HG03175 (cell line): Measurements from ENCODE around the gene TPSD1.
A peak's percentile ranks its signal among the peaks of the same experiment; 100 is the strongest.

Source experiments
- ATAC-seq: cut with Tn5 transposase; IDR thresholded peaks from one replicate; pipeline ENCODE4 v1.9.1; 2021; ENCODE audit warnings: mild to moderate bottlenecking, moderate library complexity; ENCODE audit not compliant: unreplicated experiment

The TPSD1 gene

DNA sequence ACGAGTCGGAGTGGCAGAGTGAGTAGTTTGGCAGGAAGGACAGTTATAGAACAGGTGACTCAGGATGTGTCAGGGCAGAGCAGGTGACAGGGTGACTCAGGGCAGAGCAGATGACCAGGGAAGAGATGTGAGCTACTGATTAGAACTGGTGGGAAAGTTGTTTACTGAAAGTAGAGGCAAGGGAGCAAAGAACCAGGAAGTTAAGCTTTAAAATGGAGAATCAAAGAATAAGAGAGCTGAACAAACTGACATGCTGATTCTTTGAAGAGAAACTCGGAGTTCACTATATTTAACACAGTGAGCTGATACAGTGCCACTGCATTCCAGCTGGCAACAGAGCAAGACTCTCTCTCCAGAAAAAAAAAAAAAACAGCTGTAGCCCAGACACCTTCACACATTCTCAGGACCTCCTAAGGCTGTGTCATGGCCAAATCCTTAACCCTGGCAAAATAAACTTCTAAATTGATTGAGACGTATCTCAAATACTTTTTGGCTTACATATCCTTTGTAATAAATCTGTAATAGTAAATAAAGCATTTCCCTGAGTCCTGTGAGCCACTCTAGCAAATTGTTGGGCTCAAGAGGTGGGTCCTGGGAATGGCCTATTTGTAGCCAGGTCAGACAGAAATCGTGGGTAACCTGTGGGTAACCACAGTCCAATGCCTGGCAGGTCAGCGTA is 41.3 kb downstream of the TPSD1 start:
- no peak for ATAC-seq

GRCh38 chr16:1298406-1298805 is 42.5 kb downstream of the TPSD1 start:
- no peak for ATAC-seq

GRCh38 chr16:1299012-1299867 is 43.4 kb downstream of the TPSD1 start:
- no peak for ATAC-seq

DNA sequence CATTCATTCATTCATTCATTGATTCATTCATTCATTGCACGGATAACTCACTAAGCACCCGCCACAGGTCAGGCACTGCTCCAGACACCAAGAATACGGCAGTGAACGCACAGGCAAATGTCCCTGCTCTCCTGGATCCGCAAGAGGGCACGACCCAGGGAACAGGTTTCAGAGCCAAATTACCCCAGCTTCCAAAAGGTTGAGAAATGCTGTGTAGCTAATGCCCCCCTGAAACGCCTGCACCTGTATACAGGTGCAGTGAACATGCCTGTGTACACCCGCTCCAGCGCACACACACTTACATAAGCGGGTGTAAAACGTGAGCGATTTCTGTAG is 44.0 kb downstream of the TPSD1 start:
- no peak for ATAC-seq

- peak; percentile 48 for ATAC-seq
Measured at GRCh38 chr16:1300664-1301476, 45.0 kb downstream of the TPSD1 start.

- ATAC-seq, result no peak
Measured at GRCh38 chr16:1301562-1301961, 45.7 kb downstream of the TPSD1 start.

DNA sequence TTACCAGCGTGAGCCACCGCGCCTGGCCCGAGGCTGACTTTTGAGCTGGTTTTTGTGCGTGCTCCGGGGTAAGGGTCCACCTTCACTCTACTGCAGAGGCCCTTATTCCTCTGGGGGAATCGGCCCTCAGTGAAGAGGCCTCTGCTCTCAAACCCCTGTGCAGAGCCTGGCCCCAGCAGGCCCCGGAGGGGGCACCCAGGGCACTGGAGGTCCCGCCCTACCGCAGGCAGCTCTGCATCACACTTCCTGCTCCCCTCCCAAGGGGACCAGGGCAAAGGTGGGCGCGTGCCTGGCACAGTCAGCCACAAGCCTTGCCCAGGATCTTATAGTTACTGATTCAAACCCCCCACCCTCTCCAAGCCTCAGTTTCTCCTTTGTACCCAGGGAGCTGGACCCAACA is 50.0 kb downstream of the TPSD1 start:
- ATAC-seq, result no peak

DNA sequence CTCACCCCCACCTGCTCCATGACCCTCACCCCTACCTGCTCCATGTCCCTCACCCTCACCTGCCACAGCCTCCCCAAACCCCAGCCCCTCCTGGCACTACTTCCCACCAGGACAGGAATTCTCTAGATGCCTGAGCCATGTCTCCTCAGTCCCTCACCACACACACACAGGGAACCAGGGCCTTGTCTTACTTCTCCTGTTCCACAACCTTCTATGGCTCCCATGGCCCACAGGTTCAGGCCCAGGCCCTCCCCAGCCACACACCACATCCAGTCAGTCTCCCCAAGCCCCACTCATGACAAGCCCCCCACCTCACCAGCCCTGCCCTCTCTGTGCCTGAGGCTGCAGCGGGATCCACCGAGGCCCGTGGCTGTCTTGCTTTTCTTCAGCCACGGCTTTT is 50.5 kb downstream of the TPSD1 start:
- no peak for ATAC-seq

DNA sequence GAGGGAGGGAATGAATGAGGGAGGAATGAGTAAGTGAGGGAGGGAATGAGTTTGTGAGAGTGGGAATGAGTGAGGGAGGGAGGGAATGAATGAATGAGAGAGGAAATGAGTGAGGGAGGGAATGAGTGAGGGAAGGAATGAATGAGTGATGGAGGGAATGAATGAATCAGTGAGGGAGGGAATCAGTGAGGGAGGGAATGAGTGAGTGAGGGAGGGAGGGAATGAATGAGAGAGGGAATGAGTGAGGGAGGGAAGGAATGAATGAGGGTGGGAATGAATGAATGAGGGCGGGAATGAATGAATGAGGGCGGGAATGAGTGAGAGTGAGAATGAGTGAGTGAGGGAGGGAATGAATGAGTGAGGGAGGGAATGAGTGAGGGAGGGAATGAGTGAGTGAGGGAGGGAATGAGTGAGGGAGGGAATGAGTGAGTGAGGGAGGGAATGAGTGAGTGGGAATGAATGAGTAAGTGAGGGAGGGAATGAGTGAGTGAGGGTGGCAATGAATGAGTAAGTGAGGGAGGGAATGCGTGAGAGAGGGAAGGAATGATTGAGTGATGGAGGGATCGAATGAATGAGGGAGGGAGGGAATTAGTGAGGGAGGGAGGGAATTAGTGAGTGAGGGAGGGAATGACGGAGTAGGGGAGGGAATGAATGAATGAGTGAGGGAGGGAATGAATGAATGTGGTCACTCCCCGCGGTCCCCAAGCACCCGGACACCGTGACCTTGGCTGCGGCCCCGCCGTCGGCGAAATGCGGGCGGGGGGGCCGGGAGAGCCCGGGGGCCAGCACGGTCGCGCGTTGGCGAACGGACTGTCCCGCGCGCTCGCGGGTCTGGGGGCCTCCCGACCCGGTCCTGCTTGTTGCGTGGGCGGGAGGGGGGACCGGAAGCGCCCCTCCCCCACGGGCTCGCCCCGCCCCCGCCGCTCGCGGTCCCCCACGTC is 52.4 kb downstream of the TPSD1 start:
- ATAC-seq, result peak; percentile 21
